ENCODE data around the gene SMOC1.

DNA sequence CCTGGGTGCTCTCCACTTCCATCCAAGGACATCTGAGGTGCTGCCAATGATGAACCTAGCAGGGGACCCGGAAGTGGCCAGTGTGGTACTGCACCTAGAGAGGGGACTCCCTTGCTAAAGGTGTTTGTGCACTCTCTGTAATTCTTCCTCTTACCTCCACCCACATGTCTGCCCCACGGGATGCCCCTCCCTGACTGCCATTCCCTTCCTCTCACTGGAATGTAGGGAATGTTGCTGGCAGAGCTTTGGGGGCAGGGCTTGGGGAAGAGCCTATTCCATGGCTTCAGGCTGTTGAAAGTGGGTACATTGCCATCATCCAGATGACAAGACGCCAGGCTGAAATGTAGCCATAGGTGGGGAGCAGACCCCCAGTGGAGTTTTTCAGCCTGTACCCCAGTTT is 153.2 kb downstream of the SMOC1 start:
- TF ChIP-seq, protein P1, sequence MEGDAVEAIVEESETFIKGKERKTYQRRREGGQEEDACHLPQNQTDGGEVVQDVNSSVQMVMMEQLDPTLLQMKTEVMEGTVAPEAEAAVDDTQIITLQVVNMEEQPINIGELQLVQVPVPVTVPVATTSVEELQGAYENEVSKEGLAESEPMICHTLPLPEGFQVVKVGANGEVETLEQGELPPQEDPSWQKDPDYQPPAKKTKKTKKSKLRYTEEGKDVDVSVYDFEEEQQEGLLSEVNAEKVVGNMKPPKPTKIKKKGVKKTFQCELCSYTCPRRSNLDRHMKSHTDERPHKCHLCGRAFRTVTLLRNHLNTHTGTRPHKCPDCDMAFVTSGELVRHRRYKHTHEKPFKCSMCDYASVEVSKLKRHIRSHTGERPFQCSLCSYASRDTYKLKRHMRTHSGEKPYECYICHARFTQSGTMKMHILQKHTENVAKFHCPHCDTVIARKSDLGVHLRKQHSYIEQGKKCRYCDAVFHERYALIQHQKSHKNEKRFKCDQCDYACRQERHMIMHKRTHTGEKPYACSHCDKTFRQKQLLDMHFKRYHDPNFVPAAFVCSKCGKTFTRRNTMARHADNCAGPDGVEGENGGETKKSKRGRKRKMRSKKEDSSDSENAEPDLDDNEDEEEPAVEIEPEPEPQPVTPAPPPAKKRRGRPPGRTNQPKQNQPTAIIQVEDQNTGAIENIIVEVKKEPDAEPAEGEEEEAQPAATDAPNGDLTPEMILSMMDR (IDR thresholded peaks at IDR 0.05; ENCODE audit: low read depth, low read length) = no peak
- no peak for TF ChIP-seq POLR2A (IDR thresholded peaks at IDR 0.05; ENCODE audit: extremely low read depth, insufficient read length)
- TF ChIP-seq, protein P2, sequence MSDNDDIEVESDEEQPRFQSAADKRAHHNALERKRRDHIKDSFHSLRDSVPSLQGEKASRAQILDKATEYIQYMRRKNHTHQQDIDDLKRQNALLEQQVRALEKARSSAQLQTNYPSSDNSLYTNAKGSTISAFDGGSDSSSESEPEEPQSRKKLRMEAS (IDR thresholded peaks at IDR 0.05; ENCODE audit: low read depth, low read length) = no peak
